OCI-LY7 (cell line): ENCODE results near the gene ENPP7. TPM values are rescaled to one million over a fixed set of nuclear protein-coding genes. Genes with fewer than 3 reads are reported as not detected.
A peak's percentile ranks its signal among the peaks of the same experiment; 100 is the strongest.

Source experiments
- BruUV-seq: library from RNA; stranded (reverse); fragments of 400-500 nt; replicated peaks from 2 replicates; lab custom pipeline; 2021; lab: Mats Ljungman, UMichigan
- CTCF ChIA-PET: fragments of 300-600 bp; sonication (Branson Sonifier 250); formaldehyde crosslinking; loops from one replicate; lab custom pipeline; 2022; ENCODE audit warnings: antibody characterized with exemption; ENCODE audit not compliant: unreplicated experiment; lab: Charles Lee
- POLR2A ChIA-PET: fragments of 300-600 bp; sonication (Branson Sonifier 250); formaldehyde crosslinking; loops from one replicate; lab custom pipeline; 2022; ENCODE audit warnings: antibody characterized with exemption; lab: Charles Lee
- DNase-seq: peaks from one replicate; pipeline ENCODE4 v3.0.0-alpha.2; 2015; ENCODE audit warnings: low spot score
- H2AFZ ChIP-seq: fragments of 200-600 bp; sonication (generic), shearing (Covaris generic); 2 replicates; pipeline ENCODE4 v1.6.1; 2014; ENCODE audit warnings: mild to moderate bottlenecking, antibody characterized with exemption, low read length, moderate library complexity
- H3K27ac ChIP-seq: fragments of 200-600 bp; sonication (generic); 2 replicates; pipeline ENCODE4 v1.5.1; 2014; ENCODE audit warnings: mixed run types, low read depth, mild to moderate bottlenecking, moderate library complexity, low read length, inconsistent platforms; ENCODE audit not compliant: poor library complexity, severe bottlenecking
- H3K36me3 ChIP-seq: fragments of 200-600 bp; sonication (generic); 2 replicates; pipeline ENCODE4 v1.6.1; 2014; ENCODE audit warnings: mild to moderate bottlenecking, antibody characterized with exemption, low read length, moderate library complexity, mixed read lengths; ENCODE audit not compliant: insufficient read depth
- H3K4me1 ChIP-seq: fragments of 200-600 bp; sonication (generic); 2 replicates; pipeline ENCODE4 v1.5.1; 2014; ENCODE audit warnings: mild to moderate bottlenecking, low read length; ENCODE audit not compliant: insufficient read depth, poor library complexity, severe bottlenecking
- H3K4me2 ChIP-seq: fragments of 200-600 bp; sonication (generic); 2 replicates; pipeline ENCODE4 v1.6.1; 2014; ENCODE audit warnings: mild to moderate bottlenecking, low read length
- H3K4me3 ChIP-seq: fragments of 200-600 bp; sonication (generic); 2 replicates; pipeline ENCODE4 v1.5.1; 2014; ENCODE audit warnings: mild to moderate bottlenecking, low read depth, low read length; ENCODE audit not compliant: poor library complexity, severe bottlenecking
- H3K79me2 ChIP-seq: fragments of 200-600 bp; sonication (generic); 2 replicates; pipeline ENCODE4 v1.6.1; 2016; ENCODE audit warnings: low read depth, mild to moderate bottlenecking, low read length, moderate library complexity, mixed read lengths; ENCODE audit not compliant: insufficient read depth
- H3K9me2 ChIP-seq: fragments of 200-600 bp; sonication (generic); 2 replicates; pipeline ENCODE4 v1.6.1; 2016; ENCODE audit warnings: mild to moderate bottlenecking, low read length, mixed read lengths; ENCODE audit not compliant: insufficient read depth
- H3K9me3 ChIP-seq: fragments of 200-600 bp; sonication (generic); 2 replicates; pipeline ENCODE4 v1.6.1; 2014; ENCODE audit warnings: mild to moderate bottlenecking, mixed run types, low read length, mixed read lengths
- H4K20me1 ChIP-seq: fragments of 200-600 bp; sonication (generic); 2 replicates; pipeline ENCODE4 v1.6.1; 2014; ENCODE audit warnings: mild to moderate bottlenecking, antibody characterized with exemption, low read length, moderate library complexity, mixed read lengths; ENCODE audit not compliant: insufficient read depth
- EZH2phosphoT487 ChIP-seq: fragments of 200-600 bp; sonication (generic); IDR thresholded peaks from 2 replicates; pipeline ENCODE4 v1.6.1; 2018; ENCODE audit warnings: low read depth, borderline replicate concordance, mild to moderate bottlenecking, mixed run types, antibody characterized with exemption, low read length, moderate library complexity, mixed read lengths
- intact Hi-C: fragments of 100-400 bp; cut with micrococcal nuclease; formaldehyde crosslinking; loops from one replicate; pipeline ENCODE4 v1.10.0; 2022; ENCODE audit not compliant: unreplicated experiment
- total RNA-seq, 2 experiments: library from RNA; depleted of rRNA in 1 of 2; stranded (reverse); fragments of >200 nt in 1 of 2; shearing (Covaris generic) in 1 of 2; gene quantifications; 2 replicates each; pipeline ENCODE4 v1.2.3, GENCODE V29; 2014 to 2022
- TF ChIP-seq, protein P1 (sequence below): fragments of 200-600 bp; sonication (generic); conservative IDR thresholded peaks from 2 replicates; pipeline ENCODE4 v1.5.1; 2014; ENCODE audit warnings: mild to moderate bottlenecking, antibody characterized with exemption, low read length, moderate library complexity, mixed read lengths

The ENPP7 gene
- total RNA-seq, 2 experiments from 2014 or later: 0.28 to 0.42 TPM

- Histone ChIP-seq H3K4me2 (no peak overlapping the region), H3K79me2 (no peaks in the 10 kb centered on the region), H3K9me3 (no peaks in the 10 kb centered on the region), H3K4me3 (no peak overlapping the region), H4K20me1 (no peaks in the 10 kb centered on the region), H2AFZ (no peak overlapping the region), H3K36me3 (no peaks in the 10 kb centered on the region), H3K27ac (no peak overlapping the region), H3K4me1 (no peaks in the 10 kb centered on the region), H3K9me2 (no peaks in the 10 kb centered on the region)
- TF ChIP-seq EZH2phosphoT487: no peak
- TF ChIP-seq, protein P1, sequence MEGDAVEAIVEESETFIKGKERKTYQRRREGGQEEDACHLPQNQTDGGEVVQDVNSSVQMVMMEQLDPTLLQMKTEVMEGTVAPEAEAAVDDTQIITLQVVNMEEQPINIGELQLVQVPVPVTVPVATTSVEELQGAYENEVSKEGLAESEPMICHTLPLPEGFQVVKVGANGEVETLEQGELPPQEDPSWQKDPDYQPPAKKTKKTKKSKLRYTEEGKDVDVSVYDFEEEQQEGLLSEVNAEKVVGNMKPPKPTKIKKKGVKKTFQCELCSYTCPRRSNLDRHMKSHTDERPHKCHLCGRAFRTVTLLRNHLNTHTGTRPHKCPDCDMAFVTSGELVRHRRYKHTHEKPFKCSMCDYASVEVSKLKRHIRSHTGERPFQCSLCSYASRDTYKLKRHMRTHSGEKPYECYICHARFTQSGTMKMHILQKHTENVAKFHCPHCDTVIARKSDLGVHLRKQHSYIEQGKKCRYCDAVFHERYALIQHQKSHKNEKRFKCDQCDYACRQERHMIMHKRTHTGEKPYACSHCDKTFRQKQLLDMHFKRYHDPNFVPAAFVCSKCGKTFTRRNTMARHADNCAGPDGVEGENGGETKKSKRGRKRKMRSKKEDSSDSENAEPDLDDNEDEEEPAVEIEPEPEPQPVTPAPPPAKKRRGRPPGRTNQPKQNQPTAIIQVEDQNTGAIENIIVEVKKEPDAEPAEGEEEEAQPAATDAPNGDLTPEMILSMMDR: peak; percentile 62
- intact Hi-C loops: no loop called here
- no TSS peak for BruUV-seq
- POLR2A ChIA-PET: no interaction called here
- CTCF ChIA-PET: no interaction called here
- DNase-seq: peak; percentile 35
These were observed 8.6 kb upstream of the ENPP7 start for GRCh38 chr17:79721993-79722671.

- TF ChIP-seq EZH2phosphoT487: no peak
- no peak for DNase-seq
- no peaks in the 10 kb centered on the region for H4K20me1 ChIP-seq
- no peaks in the 10 kb centered on the region for H3K4me1 ChIP-seq
- no peaks in the 10 kb centered on the region for H3K9me3 ChIP-seq
- intact Hi-C loops: no loop called here
- POLR2A ChIA-PET: no interaction called here
- H3K79me2 ChIP-seq: no peaks in the 10 kb centered on the region
- no peaks in the 10 kb centered on the region for H3K9me2 ChIP-seq
- H3K4me2 ChIP-seq: no peak overlapping the region
- H3K36me3 ChIP-seq: no peaks in the 10 kb centered on the region
- CTCF ChIA-PET: no interaction called here
- H3K4me3 ChIP-seq: no peak overlapping the region
- no TSS peak for BruUV-seq
- H3K27ac ChIP-seq: no peak overlapping the region
- H2AFZ ChIP-seq: no peak overlapping the region
These were observed 8.0 kb upstream of the ENPP7 start for GRCh38 chr17:79722787-79723186.

DNA sequence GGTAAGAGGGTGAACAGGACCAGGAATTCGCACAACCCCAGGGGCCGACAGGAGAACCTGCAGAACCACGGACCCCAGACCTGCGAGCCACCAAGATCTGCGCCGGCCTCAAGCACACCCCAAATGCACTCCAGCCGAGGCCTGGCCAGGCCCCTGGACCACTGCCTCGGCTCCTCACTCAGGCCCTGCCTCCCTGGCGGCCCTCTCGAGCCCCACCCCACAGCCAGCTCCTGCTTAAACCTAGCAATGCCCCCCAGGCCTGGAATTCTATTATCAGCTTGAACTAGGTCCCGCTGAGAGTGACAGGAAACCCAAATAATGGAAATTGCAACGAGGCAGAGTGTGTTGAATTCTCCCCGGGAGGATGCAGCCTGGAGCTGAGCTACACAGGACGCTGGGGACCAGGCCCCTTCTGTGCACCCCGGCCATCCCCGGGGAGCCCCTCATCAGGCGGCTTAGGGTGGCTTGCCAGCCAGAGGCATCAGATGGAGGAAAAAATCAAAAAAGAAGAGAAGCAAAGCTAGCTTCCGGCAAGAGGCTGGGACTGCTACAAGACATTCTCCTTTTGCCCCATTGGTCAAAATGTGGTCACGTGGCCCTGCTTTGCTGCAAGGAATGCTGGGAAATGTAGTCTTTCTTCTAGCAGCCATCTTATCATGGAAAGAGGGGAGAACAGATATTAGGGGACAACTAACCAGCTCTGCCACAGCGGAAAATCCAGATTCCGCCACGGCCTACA is 2.4 kb upstream of the ENPP7 start:
- intact Hi-C loops: no loop called here
- ChIA-PET CTCF (no interaction called here), POLR2A (interaction anchor here (1.1 kb wide), 1 partner anchor 24 kb away, joined by 3 read pairs; no protein-coding TSS in a partner anchor)
- Histone ChIP-seq H3K4me1 (peaks cover 20% of the 10 kb centered on the region), H3K27ac (no peak overlapping the region), H2AFZ (peak overlapping the region; percentile 77), H3K4me3 (no peak overlapping the region), H4K20me1 (no peaks in the 10 kb centered on the region), H3K4me2 (peak overlapping the region; percentile 39; the same call in 1 of the 2 replicates), H3K79me2 (no peaks in the 10 kb centered on the region), H3K36me3 (no peaks in the 10 kb centered on the region), H3K9me2 (no peaks in the 10 kb centered on the region), H3K9me3 (no peaks in the 10 kb centered on the region)
- DNase-seq: peak; percentile 94
- TF ChIP-seq, protein P1: no peak
- TF ChIP-seq EZH2phosphoT487: no peak
- no TSS peak for BruUV-seq
